ENCODE results near the gene REG4.
"Not testable (repeated sequence)": the region's sequence is repeated elsewhere in the genome, so short reads cannot be mapped to it uniquely, and the experiment has no call there.

The REG4 gene

DNA sequence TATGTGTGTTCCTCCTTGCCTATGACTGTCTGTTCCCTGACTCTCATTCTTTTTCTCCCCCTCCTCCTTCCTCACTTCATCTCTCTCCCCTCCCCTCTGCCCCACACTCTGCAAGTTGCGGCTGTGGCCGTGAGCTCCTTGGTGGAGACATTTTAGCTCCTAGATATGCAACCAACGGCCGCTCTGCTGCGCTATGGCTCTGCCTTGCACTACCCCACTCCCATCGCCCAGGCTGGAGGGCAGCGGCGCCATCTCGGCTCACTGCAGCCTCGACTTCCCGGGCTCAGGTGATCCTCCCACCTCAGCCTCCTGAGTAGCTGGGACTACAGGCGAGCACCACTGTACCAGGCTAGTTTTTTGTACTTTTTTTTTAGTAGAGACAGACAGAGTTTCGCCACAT, 5.5 kb downstream of the REG4 start:
- DNase-seq: no peak

DNA sequence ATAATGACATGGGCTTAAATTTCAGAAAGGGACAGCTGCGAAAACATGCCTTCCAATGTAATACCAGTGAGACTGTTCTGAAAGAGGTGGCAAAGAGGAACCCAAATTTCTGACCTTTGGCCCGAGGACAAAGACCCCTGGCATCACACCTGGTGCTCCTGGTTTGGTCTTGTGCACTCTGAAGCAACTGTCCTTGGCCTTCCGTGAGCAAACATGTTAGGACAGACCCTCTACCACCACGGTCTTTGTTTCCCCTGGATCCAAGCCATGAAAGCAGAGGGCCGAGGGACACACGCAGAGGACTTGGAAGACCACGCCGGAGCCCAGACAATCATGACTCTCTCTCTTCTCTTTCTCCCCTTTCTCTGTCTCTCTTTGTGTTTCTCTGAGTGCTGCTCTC, 6.0 kb downstream of the REG4 start:
- no peak for DNase-seq

DNA sequence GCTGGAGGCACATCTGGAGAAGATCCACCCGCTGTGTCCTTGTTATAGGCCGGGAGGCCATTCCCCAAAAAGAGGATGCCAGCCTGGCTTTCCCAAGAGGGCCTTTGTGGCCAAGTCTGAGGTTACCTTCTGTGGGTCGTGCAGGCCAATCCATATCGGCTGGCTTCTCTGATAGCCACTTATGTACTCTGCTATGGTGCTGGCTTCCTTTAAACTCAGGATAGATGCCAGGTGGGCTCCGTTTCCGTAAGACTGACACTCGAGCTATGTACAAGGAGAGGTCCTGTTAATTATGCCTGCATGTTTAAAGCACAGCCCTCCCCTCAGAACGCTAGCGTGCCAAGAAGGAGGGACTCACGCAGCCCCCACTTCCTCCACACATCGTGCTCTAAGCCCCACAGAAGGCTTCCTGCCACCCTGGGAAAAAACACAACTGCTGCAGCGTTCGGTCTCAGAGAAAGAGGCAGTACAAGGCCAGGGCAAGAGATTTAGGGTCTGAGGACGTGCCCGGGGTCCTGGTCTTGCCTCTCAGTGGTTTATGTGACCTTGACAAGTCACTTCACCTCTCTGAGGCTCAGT, 11.6 kb downstream of the REG4 start:
- no peak for DNase-seq

DNA sequence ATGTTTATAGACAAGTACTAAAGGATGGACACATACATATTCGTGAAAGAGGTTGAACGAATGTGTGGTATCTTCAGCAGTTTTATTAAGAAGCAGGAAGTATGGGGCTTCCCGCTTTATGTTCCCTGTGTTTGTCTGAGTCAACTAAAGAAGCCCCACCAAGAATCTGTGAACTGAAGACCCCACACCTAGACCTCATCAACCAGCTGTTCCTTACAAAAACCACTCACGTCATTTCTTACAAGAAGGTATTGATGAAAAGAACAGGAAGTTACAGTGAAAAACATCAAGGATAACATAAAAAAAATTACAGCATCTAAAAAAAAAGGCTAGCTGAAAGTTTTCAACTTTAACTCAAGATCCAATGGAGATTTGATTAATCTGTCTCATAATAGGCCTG, 12.3 kb downstream of the REG4 start:
- DNase-seq: no peak

DNA sequence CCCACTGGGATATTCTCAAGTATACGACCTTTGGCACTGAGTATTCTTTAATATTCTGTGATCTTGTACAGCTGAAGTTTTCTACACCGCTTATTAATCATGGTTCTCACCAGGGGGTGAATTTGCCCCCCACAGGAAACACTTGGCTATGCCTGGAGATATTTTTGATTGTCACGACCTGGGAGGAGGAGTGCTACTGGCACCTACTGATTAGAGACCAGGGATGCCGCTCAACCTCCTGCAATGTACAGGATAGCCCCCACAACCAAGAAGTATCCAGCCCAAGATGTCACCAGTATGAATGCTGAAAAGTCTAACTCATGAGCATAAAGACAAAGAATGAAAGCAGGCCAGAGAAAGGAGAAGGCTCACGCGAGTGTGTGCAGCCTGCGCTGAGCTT, 13.7 kb downstream of the REG4 start:
- DNase-seq: no peak

DNA sequence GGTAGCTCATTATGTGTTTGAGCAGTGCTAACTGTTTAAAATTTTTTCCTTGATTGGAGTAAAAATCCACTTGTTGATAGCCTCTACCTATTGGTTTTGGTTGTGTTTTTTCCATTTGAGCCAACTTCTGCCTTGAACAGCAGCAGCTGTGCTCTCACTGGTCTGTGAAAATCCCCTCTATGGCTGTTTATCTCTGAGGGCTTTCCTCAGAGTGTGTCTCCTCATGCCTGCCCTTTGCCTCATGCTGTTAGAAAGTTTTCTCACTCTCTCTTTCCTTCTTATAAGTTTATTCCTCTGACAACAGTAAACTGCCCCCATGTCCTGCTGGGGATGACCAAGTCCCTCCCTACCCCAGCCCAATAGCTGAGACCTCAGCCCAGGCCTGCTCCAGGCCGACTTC, 14.1 kb downstream of the REG4 start:
- DNase-seq: no peak

DNA sequence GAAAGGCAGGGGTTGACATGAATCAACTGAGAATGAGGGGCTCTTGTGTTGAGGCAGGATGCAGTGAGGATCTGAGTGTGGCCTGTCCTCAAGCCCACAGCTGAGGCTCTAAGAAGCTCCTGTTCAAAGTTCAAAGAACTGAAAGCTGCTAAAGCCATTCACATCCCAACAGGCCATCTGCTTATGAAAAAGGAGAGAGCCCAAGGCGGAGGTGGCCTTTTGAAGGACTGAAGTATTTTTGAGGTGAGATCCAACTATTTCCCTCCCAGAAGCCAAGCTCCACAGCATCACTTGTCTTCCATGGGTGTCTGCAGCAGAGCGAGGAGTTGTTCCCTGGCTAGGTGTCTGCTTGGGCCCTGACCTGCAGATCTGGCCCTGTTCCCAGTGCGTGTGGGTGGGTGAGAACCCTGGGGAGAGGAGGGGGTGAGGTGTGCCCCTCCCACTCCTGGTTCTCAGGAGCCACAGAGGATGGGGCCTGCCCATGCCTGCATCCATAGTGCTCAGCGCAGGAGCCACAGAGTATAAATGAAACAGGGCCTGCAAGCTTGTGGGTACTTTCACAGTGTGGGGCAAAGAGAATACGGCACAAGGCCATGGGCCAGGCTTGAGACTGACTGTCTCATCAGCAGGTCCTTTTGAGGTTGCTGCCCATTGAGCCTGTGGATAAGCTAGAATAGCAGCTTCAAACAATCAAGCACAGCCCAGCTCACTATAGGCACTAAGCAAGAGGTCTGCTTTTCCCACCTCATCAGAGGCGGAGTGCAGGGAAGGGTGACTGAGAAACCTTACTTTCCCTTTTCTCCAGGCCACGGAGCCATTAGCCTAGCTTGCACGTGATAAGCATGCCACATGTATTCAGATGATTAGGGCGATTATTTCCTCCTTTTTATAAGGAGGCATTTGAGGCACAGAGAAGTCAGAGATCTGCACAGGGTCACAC, 15.7 kb downstream of the REG4 start:
- no peak for DNase-seq

DNA sequence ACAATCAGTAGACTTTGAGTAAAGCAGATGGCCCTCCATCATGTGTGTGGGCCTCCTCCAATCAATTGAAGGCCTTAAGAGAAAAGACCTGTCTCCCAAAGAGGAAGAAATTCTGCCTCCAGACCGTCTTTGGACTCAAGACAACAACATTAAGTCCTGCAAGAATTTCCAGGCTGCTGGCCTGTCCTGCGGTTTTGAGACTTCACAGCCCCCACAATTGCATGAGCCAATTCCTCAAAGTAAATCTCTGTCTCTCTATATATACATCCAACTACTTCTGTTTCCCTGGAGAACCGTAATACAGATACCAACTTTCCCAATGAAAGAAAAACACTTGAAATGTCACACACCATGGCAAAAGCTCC, 16.4 kb downstream of the REG4 start:
- DNase-seq: peak; percentile 37

DNA sequence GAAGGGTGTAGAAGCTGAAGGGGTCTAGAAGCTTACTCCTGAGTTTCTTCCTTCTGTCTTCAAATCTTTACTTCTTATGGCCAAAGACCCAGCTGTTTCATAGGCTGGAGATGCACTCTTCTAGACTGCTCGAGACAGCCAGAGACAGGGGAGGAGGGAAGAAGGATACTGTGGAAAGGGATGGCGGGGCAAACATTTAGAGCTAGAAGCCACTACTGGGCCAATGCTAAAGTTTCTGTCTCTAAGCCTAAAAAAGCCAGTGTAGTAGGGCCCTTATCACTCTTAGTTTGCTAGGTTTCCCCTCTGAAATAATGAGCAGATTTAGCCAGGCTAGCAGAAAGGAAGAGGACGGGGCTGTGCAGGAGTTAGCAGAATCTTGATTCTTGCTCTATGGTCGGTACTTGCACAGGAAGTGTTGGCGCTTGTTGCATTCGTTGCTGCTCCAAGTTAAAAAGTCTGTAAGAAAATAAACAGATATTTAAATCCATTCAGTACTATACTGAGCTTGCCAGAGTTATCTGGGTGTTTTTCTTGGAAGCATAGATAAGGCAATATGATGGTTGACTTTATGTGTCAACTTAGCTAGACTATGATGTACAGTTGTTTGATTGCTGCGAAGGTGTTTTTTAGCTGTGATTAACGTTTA, 16.9 kb downstream of the REG4 start:
- no peak for DNase-seq

DNA sequence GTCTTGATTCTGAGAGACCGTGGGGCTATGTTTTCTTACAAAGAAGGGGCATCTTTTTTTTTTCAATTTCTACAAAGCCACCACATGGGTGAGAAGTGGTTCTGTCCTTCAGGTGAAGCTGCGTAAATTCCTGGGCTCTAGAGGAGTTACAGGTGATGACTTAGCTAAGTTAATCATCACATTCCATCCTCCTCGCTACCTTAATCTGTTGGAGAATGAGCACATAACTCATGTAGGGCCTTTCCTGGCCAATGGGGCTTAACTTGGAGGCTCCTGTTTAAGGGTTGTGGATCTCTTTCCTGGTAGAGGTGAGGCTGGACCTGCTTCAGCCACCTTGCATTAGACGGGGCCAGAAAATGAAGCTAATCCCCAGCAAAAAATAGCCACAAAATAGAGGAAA, 19.9 kb downstream of the REG4 start:
- DNase-seq: no peak

DNA sequence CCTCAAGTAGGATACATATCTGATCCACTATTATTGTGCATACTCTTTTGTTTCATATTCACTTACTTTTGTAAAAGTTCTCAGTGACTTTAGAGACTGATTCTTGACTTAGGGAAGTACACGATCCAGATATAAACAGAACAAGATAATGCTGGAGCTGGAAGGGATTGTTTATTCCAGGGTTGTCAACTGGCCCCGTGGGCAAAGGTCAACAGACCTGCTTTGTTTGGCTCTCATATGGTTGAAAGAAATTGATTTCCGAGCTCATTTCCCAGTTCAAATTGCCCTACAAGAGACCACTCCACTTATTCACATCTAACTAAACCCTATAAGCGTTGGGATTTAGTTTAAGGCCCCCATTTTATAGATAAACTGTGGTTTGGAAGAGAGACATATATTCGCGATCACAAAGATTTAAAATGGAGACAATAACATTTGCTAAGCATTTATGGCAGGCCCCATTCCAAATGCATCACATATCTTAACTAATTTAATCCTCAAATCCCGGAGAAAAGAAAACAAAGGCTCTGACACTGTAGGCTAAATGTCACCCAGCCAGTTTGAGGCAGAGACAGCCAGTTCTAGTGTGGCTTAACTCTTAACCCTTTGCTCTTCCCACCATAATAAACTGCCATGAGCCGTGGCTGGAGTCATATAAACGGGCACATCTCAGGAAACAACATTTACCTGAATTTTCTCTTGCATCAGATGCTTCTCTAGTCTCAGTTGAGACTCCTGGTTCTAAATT, 20.6 kb downstream of the REG4 start:
- no peak for DNase-seq

DNA sequence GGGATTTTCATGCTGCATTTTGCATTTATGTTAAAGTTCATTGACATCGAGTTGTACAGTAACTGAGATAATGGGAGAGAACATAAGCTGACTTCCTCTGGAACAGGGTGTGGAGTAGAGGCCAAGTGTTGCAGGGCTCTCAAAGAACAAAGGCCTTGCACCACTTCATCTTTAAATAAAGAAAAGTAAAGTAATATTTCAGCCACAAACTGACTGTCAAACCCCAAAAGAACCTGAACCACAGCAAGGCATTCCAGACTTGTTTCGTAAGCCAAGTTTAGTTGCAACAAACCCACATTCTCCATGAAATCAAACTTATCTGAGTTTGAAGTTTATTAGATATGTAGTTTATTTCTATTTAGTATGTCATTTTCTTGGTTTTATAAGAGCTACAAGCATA, 23.5 kb downstream of the REG4 start:
- peak; percentile 39 for DNase-seq

DNA sequence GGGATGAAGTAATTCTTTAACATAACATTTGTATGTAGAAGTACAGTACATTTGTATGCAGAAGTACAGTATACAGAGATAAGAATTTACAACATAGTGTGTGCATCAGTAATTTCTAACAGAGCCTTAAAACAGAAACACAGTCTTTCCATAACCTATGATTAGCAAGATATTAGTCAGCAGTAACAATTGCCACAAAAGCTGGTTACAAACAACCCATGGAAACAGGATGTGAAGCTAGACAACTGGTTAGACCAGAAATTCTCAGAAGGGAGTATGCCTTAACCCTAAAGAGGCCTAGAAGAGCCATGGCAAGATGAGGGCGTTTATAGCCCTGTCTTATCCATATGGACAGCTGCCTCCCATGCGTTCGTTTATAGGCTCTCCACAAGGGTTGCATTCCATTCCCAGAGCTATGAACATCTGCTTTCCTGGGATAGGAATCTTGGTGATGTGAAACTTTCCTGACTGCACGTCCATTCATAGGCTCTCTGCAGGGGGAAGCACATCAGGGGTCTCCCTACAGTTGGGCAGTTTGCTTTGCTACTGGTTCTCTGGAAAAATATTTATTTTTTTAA, 24.7 kb downstream of the REG4 start:
- DNase-seq: not testable (repeated sequence)

DNA sequence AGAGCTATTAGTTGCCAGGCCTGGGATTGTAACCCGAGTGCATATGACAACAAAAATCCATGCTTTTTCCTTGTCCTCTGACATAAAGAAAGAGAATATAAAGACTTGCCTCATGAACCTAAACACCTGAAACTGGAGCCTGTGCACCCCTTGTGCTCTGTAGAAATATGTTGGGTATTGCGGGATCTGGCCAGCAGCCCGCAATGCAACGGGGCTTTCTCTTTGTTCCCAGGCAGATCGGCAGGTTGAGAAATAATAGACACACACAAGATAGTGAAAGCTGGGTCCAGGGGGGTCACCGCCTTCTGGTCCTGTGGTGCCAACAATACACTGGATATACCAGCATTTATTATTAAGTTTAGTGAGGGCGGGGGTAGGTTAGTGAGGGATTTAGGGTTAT, 25.2 kb downstream of the REG4 start:
- not testable (repeated sequence) for DNase-seq

DNA sequence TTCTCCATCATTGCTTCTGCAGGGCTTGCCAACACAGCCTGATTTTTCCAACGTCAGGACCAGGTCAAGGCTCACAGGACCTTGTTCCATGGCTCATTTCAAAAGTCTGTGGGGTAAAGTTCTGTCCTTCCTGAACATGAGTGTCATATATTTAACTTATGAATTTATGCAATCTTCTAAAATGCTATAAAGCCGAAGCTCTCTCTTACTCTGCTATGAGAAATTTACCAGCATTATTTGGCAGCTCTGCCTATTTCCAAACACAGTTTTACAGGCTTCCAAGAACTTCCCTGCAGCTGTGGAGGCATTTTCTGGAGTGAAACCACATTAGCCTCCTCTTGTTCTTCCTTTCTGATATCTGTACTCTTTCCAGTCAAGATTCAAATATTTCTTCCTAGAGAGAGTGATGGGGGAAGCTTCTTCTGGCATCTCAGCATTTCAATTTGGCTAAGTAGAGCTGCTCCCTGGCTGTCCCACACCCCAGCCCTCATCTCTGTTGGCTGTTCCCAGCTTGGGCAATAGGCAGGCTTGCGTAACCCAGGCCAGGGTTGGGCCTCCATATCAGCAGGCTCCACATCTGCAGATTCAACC, 27.0 kb downstream of the REG4 start:
- peak; percentile 26 for DNase-seq

DNA sequence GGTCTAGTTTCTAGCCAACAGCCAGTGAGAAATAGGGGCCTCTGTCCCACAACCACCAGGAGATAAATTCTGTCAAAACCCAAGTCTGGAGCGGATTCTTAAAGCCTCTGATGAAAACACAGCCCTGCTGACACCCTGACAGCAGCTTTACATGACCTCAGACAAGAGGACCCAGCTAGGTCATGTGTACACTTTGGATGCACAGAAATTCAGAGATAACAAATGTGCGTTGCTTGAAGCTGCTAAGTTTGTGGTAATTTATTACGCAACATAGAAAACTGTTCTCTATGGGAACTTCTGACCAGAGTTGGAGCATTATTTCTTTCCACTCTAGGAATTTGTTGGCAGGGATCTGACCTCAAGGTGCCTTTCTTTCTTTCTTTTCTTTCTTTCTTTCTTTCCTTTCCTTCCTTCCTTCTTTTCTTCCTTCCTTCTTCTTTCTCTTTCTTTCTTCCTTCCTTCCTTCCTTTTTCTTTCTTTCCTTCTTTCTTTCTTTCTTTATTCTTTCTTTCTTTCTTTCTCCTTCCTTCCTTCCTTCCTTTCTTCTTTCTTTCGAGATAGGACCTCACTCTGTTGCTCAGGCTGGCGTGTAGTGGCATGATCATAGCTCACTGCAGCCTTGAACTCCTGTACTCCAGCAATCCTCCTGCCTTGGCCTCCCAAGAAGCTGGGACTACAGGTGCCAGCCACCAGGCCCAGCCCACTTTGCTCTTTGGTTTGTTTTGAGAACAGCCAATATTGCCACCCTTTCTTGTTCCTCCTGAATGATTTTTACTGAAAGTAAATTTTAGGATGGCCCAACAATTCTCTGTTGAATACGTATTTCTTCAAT, 27.7 kb downstream of the REG4 start:
- peak; percentile 22 for DNase-seq

DNA sequence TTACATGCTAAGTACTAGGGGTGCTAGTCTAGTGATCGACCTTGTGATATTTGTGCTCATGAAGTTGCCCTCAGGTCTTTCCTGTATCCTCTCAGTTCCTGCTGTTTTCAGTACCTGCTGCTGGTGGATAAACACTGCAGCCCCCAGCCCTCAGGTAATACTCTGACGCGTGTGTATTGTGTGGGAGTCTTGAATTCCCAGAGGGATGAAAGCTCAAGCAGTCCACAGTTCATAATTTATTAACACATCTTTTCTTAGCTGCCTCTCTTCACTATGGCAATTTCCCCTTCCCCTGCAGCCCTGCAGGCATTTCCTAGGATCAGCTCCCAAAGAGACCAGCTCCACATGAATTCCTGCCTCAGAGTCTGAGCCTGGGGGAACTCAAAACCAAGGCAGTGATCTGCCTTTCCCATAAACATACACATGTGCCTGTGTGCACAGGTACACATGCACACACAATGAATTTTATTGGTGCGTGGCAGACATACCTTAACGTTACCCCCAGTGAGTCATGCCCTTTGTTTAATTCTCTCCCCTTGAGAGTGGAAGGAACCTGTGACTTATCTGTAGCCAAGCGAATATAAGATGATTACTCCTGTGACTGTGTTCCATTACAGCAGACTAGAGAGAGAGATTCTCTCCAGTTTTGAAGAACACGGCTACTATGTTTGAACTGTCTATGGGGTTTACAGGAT, 28.5 kb downstream of the REG4 start:
- no peak for DNase-seq

DNA sequence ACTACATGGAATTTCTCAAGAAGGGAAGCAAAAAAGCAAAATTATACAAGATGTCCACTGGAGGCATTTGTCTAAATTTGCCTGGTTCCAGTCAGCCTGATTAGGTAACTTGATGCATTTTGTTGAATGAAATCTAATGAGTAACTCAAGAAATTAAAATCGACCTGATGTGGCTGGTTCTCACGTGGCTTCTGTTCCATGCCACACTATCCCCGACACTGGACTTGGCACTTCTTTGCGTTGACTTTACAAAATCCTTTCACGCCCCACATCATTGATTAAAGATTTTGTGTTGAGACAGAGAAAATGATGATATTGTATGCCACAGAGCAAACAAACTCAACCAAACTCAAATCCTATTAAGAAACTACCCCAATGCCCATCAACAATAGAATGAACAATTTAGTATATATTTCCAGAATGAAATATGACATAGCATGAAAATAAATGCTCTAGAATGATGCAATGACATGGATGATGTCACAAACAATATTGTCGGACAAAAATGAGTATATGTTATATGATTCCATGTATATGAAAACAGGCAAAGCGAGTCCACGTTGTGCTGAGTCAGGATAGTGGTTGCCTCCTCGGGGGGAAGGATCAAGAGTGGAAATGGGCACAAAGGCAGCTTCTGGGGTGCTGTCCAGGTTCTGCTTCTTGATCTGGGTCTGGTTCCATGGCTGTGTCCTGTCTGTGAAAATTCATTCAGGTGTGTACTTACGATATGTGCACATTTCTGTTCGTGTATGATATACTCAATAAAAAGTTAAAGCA, 29.6 kb downstream of the REG4 start:
- no peak for DNase-seq

DNA sequence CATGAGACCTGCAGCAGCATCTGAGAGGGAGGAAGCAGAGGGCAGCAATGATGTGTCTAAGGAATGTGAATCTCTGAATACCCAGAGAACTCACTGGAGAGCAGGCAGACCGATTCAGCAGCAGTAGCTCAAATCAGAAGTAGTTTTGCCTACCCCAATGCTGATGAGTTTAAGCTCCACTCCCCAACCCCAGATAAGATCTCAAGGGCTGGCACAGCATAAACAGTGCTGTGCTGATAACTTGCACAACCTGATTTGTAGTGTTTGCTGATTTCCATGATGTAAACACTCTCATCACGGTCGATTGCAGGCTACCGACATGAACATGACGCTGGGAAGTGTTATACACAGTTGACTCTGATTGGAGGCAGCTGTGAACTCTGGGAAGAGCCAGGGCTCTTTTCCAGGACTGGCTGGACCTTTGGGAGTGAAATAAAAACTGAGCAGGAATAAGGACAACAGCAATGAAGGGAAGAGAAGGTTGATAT, 31.3 kb downstream of the REG4 start:
- peak; percentile 14 for DNase-seq

Data from fibroblast of skin of right quadriceps (primary cell).